Measurements from ENCODE around the gene P4HB. TPM values are rescaled to one million over a fixed set of nuclear protein-coding genes. Genes with fewer than 3 reads are reported as not detected.

Gene P4HB
- total RNA-seq, 4 donors from 2014 or later: 548 to 1,124 (median 681) TPM

- Histone ChIP-seq H3K27me3 (no peaks in the 10 kb centered on the region), H3K4me1 (peaks cover 3 to 5% of the 10 kb centered on the region in 2 donors), H3K27ac (no peak overlapping the region), H3K4me3 (replicated peaks in 1 of 3) (no peak overlapping the region), H3K9me3 (no peaks in the 10 kb centered on the region), H3K36me3 (peaks cover 10 to 19% of the 10 kb centered on the region in 2 donors)
- 72 to 75% methylated on average over 15 of the region's 15 CpGs for WGBS, 2 donors
- intact Hi-C loops (cut with DNase I): no loop called here
- no peak for DNase-seq
- TF ChIP-seq, protein P1, sequence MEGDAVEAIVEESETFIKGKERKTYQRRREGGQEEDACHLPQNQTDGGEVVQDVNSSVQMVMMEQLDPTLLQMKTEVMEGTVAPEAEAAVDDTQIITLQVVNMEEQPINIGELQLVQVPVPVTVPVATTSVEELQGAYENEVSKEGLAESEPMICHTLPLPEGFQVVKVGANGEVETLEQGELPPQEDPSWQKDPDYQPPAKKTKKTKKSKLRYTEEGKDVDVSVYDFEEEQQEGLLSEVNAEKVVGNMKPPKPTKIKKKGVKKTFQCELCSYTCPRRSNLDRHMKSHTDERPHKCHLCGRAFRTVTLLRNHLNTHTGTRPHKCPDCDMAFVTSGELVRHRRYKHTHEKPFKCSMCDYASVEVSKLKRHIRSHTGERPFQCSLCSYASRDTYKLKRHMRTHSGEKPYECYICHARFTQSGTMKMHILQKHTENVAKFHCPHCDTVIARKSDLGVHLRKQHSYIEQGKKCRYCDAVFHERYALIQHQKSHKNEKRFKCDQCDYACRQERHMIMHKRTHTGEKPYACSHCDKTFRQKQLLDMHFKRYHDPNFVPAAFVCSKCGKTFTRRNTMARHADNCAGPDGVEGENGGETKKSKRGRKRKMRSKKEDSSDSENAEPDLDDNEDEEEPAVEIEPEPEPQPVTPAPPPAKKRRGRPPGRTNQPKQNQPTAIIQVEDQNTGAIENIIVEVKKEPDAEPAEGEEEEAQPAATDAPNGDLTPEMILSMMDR (IDR thresholded peaks at IDR 0.05): no peak
- no peak for TF ChIP-seq POLR2A (IDR thresholded peaks at IDR 0.05)
Measured at GRCh38 chr17:81839301-81839700, 21.0 kb downstream of the P4HB start.

DNA sequence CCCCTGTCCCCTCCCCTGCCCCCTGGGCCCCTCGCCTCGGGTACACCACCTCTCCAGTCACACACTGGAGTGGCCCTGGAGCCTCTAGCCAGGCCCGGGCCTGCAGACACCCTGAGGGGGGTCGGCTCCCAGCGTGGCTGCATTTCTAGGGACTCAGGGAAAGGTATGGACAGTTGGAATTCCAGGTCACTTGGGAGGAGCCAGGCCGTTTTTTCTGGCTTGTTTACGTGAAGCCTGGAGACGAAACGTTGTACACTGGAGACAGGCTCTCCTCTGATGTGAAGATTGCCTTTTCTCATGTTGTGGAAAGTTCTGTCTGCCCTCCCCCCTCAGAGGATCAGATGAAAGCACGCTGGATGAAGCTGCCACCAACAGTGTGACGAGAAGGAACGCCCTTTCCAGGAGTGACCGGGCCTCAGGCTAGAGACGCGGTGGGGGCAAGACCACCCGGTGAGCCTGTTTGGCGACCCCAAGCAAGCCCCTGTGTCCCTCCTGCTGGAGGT is 21.5 kb downstream of the P4HB start:
- no peak for TF ChIP-seq POLR2A (IDR thresholded peaks at IDR 0.05)
- TF ChIP-seq, protein P1 (IDR thresholded peaks at IDR 0.05): no peak
- H3K4me1 ChIP-seq: peaks cover 8 to 10% of the 10 kb centered on the region in 2 donors
- no peak for DNase-seq
- peaks cover 7 to 14% of the 10 kb centered on the region in 2 donors for H3K36me3 ChIP-seq
- H3K4me3 ChIP-seq (replicated peaks in 1 of 3): no peak overlapping the region
- 36 to 37% methylated on average over 16 to 17 of the region's 17 CpGs for WGBS, 2 donors
- H3K9me3 ChIP-seq: no peaks in the 10 kb centered on the region
- intact Hi-C loops (cut with DNase I): no loop called here
- H3K27ac ChIP-seq: no peak overlapping the region
- H3K27me3 ChIP-seq: no peaks in the 10 kb centered on the region

DNA sequence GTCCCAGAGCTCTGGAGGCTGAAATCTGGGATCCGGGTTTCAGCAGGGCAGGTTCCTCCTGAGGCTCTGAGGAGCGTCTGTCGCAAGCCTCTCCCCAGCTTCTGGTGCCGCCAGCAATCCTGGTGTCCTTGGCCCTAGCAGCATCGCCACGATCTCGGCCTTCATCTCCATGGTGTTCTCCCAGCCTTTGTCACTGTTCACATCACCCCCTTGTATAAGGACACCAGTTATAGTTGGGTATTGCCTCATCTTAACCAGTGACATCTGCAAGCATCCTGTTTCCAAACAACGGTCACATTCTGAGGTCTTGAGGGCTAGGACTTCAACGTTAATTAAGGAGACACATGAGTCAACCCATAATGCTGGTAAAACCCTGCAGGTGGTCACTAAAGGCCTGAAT is 22.7 kb downstream of the P4HB start:
- WGBS, 2 donors: 86 to 87% methylated on average over 9 of the region's 9 CpGs
- peaks cover 12 to 13% of the 10 kb centered on the region in 2 donors for H3K4me1 ChIP-seq
- H3K36me3 ChIP-seq: peaks cover 0 to 3% of the 10 kb centered on the region in 2 donors
- no peak for DNase-seq
- no peak overlapping the region for H3K4me3 ChIP-seq (replicated peaks in 1 of 3)
- intact Hi-C loops (cut with DNase I): no loop called here
- TF ChIP-seq, protein P1 (IDR thresholded peaks at IDR 0.05): no peak
- no peak for TF ChIP-seq POLR2A (IDR thresholded peaks at IDR 0.05)
- H3K27me3 ChIP-seq: no peaks in the 10 kb centered on the region
- no peak overlapping the region for H3K27ac ChIP-seq
- H3K9me3 ChIP-seq: no peaks in the 10 kb centered on the region

GRCh38 chr17:81834831-81835267 is 25.5 kb downstream of the P4HB start, which contains the start of gene PPP1R27:
TSS of gene PPP1R27 (minus strand) at chr17:81835050. CDS start at chr17:81834953, 97 bp downstream.
- WGBS, 2 donors: 85 to 94% methylated on average over 10 to 12 of the region's 26 CpGs
- Histone ChIP-seq H3K27me3 (no peaks in the 10 kb centered on the region), H3K9me3 (no peaks in the 10 kb centered on the region), H3K4me1 (peaks cover 16 to 22% of the 10 kb centered on the region in 2 donors), H3K36me3 (no peaks in the 10 kb centered on the region), H3K4me3 (replicated peaks in 1 of 3) (peak within 1 kb of the TSS in 2 of 3 donors; percentile 46 to 84), H3K27ac (peak within 1 kb of the TSS; percentile 84 to 91 (median 91))
- no peak for TF ChIP-seq POLR2A (IDR thresholded peaks at IDR 0.05)
- TF ChIP-seq, protein P1 (IDR thresholded peaks at IDR 0.05): no peak
- intact Hi-C loops (cut with DNase I): no loop called here
- no peak for DNase-seq
